GM19025 (cell line): ENCODE results near the gene ZNF14.
"Not testable (repeated sequence)": the region's sequence is repeated elsewhere in the genome, so short reads cannot be mapped to it uniquely, and the experiment has no call there.

Source experiments
- ATAC-seq: cut with Tn5 transposase; IDR thresholded peaks from one replicate; pipeline ENCODE4 v1.9.1; 2021; ENCODE audit warnings: mild to moderate bottlenecking, low read depth, moderate library complexity; ENCODE audit not compliant: unreplicated experiment

ZNF14 gene

DNA sequence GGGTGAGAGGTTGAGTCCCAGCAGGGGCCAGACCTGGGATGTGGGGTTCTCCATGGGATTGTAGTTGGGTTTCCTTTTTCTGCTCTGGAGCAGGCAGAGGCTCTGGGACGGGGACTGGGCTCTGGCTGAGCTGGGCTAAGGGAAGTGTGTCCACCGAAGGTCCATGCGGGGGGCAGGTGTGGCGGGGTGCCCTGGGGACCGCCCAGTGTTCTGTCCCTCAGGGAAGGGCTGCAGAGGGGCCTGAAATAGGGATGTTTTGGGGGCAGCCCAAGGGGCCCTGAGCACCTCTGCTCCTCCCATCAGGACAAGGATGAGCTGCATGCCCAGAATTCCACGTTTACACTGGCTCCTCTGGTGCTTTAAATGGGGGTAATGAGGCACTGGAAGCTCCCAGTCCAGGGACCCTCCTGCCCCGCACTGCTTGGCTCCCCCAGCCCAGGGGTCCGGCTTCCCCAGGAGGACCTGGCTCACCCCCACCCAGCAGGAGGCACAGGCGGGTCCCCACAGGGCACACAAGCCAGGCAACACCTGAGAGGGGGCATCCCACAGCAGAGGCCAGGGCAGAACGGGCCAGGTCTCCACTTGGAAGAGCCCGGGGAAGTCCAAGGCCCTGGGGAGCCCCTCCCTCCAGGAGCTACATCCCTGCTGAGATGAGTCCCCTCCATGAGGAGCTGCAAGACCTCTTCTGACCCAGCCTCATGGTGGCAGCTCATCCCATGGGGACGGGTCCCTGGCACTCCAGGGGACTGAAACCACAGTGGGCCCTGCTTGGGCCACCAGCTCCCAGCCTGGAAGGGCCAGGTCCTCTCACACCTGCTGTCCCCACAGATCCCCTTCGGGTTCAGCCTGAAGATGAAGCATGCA lies 14.7 kb upstream of the ZNF14 start:
- ATAC-seq = no peak

GRCh38 chr19:19746286-19747213 lies 13.6 kb upstream of the ZNF14 start:
- ATAC-seq = no peak

- no peak for ATAC-seq
These were observed 12.8 kb upstream of the ZNF14 start for GRCh38 chr19:19745496-19746285.

- ATAC-seq = no peak
These were observed 11.7 kb upstream of the ZNF14 start for GRCh38 chr19:19744641-19745040.

- not testable (repeated sequence) for ATAC-seq
These were observed 11.0 kb upstream of the ZNF14 start for GRCh38 chr19:19743921-19744320.

GRCh38 chr19:19743176-19743575 lies 10.3 kb upstream of the ZNF14 start:
- no peak for ATAC-seq

GRCh38 chr19:19742773-19743172 lies 9.9 kb upstream of the ZNF14 start:
- no peak for ATAC-seq

DNA sequence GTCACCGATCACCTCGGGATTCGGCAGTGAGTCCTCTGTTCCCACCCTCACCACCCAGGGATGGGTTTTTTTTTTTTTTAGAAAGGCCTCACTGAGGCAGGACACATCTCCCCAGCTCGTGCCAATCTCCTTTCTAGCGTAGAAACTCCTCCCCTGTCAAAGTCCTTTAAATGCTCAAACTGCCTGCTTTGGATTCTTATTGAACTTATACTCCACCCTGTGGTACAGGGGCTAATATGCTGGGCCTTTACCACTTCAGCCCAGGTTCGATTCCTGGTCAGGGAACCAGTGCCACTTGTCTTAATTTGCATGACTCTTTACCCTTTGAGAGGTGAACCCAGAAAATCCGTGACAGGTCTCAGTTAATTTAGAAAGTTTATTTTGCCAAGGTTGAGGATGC lies 8.3 kb upstream of the ZNF14 start:
- ATAC-seq = no peak

DNA sequence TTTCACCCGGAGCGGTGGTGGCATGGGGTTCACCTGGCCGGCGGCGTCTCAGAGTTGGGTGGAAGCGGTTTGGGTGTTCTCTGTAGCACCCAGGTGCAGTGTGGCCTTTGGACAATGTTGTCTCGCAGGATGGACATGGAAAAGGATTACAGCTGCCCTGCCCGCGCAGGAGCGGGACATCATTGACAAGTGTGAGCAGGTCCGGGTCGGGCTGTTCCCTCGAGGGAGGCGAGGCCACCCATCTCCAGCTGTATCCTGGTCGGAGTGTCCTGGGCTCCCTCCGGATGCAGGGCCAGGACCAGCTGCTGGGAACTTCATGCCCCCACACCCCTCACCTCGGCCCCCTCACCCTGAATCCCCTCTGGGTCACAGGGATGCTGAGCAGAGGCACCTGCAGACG lies 7.8 kb upstream of the ZNF14 start:
- ATAC-seq = no peak

DNA sequence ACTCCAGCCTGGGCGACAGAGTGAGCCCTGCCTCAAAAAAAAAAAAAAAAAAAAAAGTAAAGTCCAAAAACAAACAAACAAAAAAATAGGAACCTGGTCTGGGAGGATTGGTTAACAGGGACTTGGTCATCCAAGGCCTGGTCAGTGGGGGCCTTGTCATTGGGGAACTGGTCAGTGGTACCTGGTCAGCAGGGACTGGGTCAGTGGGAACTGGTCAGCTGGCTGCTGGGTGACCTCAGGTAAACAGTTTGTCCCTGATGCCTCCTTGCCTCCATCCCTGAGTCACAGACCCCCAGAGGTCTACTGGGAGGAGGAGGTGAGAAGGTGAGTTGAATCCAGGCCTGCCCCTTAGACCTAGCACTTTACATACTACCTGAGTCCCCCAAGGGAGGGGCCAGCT lies 5.7 kb upstream of the ZNF14 start:
- ATAC-seq = no peak

- no peak for ATAC-seq
These were observed 4.8 kb upstream of the ZNF14 start for GRCh38 chr19:19737559-19738332.

DNA sequence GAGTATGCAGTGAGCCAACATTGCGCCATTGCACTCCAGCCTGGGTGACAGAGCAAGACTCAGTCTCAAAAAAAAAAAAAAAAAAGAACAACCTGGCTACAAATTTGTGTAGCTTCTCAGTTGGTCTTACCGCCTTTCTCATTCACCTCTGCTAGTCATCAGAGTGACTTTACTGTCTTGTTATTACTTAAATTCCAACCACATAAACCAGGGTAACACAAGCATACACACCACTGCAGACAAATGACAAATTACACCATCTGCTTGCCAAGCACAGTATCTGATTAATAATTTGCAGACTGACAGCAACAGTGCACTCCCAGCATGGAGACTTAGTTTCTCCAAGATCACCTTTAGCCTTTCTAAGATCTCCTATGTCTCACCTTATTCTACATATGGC lies 11.0 kb downstream of the ZNF14 start:
- ATAC-seq = no peak

DNA sequence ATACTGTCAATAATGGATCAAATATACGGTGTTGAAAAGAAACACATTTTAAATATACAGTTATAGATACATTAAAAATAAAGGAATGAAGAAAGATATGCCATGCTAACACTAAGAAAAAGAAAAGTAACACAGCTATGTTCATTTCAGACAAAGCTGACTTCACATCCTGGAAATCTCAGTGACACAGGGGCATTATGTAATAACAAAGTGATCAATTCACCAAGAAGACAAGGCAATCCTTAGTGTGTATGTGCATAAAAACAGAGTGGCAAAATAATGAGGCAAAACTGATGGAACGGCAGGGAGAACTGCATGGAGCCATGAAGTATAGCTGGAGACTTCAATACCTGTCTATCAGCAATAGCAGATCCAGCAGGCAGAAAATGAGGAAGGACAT lies 13.1 kb downstream of the ZNF14 start:
- ATAC-seq = no peak

DNA sequence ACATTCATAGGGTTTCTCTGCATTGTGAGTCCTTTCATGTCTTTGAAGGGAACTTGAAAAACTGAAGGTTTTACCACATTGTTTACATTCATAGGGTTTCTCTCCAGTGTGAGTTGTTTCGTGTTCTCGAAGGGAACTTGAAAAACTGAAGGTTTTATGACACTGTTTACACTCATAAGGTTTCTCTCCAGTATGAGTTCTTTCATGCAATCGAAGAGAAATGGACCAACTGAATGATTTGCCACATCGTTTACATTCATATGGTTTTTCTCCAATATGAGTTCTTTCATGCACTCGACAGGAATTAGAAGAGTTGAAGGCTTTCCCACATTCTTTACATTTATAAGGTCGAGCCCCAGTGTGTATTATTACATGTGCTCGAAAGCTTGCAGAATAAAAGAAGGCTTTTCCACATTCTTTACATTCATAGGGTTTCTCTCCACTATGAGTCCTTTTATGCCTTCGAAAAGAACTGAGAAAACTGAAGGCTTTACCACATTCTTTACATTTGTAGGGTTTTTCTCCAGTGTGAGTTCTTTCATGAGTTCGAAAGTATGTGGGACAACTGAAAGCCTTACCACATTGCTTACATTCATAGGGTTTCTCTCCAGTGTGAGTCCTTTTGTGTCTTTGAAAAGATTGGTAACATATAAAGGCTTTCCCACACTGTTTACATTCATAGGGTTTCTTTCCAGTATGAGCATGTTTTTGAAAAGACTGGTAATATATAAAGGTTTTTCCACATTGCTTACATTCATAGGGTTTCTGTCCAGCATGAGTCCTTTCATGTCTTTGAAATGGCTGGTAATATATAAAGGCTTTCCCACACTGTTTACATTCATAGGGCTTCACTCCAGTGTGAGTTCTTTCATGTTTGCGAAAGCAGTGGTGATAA lies 20.7 kb downstream of the ZNF14 start:
- ATAC-seq = no peak

DNA sequence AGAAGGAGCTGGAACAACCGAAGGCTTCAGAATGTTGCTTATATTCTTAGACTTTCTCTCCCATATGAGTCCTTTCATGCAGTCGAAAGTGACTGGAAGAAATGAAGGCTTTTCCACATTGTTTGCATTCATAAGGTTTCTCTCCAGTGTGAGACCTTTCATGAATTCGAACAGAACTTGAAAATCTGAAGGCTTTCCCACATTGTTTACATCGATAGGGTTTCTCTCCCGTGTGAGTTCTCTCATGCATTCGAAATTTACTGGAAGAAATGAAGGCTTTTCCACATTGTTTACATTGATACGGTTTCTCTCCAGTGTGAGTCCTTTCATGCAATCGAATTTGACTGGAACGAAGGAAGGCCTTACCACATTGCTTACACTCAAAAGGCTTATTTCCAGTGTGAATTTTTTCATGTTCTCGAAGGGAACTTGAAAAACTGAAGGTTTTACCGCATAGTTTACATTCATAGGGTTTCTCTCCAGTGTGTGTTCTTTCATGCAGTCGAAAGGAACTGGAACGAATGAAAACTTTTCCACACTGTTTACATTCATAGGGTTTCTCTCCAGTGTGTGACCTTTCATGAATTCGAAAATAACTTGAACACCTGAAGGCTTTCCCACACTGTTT lies 21.5 kb downstream of the ZNF14 start:
- no peak for ATAC-seq

- no peak for ATAC-seq
These were observed 22.4 kb downstream of the ZNF14 start for GRCh38 chr19:19710506-19710905.

GRCh38 chr19:19704836-19705235 lies 28.1 kb downstream of the ZNF14 start:
- no peak for ATAC-seq

DNA sequence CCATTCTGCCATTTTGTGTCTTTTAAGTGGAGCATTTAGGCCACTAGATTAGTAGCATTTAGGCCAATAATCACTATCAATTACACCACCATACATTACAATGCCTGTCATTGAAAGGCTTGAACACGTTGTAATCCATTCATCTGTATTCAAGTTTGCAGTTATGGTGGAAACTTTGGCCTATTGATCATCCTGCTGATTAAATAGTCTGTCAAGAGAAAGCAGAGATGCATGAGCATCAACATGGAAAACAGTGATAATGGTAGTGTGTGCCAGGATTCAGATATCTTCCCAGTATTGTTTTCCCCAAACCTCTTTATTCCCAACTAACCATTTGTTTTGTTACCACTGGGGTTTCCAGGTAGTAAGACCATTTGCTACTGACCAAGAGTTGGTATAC lies 32.4 kb downstream of the ZNF14 start:
- not testable (repeated sequence) for ATAC-seq

GRCh38 chr19:19697589-19697988 lies 35.3 kb downstream of the ZNF14 start:
- no peak for ATAC-seq
